ENCODE measurements around the gene DAZ1. TPM values are rescaled to one million over a fixed set of nuclear protein-coding genes. Genes with fewer than 3 reads are reported as not detected.
"Not testable (repeated sequence)": the region's sequence is repeated elsewhere in the genome, so short reads cannot be mapped to it uniquely, and the experiment has no call there.

The DAZ1 gene, protein sequence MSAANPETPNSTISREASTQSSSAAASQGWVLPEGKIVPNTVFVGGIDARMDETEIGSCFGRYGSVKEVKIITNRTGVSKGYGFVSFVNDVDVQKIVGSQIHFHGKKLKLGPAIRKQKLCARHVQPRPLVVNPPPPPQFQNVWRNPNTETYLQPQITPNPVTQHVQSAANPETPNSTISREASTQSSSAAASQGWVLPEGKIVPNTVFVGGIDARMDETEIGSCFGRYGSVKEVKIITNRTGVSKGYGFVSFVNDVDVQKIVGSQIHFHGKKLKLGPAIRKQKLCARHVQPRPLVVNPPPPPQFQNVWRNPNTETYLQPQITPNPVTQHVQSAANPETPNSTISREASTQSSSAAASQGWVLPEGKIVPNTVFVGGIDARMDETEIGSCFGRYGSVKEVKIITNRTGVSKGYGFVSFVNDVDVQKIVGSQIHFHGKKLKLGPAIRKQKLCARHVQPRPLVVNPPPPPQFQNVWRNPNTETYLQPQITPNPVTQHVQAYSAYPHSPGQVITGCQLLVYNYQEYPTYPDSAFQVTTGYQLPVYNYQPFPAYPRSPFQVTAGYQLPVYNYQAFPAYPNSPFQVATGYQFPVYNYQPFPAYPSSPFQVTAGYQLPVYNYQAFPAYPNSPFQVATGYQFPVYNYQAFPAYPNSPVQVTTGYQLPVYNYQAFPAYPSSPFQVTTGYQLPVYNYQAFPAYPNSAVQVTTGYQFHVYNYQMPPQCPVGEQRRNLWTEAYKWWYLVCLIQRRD
- polyA plus RNA-seq (2013, experiment 1 of 2), result not detected
- polyA plus RNA-seq (2013, experiment 2 of 2), result not detected

DNA sequence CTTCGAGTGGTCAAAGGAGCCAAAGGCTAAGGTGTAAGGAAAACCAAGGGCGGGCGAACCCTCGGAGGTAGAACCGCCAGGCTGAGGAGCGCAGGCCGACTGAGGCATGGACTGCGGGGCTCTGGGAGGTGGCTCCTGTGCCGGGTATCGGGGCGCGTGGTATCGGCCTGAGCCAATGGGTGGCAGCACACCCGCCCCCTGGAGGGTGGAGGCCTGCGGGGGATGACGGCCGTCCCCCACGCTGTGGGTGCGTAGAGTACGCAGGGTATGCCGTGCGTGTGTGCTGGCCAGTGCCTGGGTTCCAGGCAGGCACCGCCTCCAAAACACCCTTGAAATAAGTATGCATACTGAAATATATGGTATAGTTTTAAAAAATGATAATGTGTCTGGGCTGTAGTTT is at the start of gene DAZ1:
TSS of gene DAZ1 (minus strand) at position 101 of the 400 bp plus-strand sequence. CDS start 208 bp downstream, outside the sequence.
- not testable (repeated sequence) for H3K27ac ChIP-seq (ENCODE audit: low read depth, low read length); H3K4me1 ChIP-seq (ENCODE audit: insufficient read depth, low read length); H3K9me3 ChIP-seq (ENCODE audit: insufficient read depth, low read depth, low read length); H3K9ac ChIP-seq (ENCODE audit: low read depth, low read length); H3K27me3 ChIP-seq (ENCODE audit: insufficient read depth, low read length); H3K36me3 ChIP-seq (ENCODE audit: insufficient read depth, low read length); H3K4me3 ChIP-seq (ENCODE audit: low read length)
- WGBS, result no CpG with 5 or more reads among the region's 23 CpGs

DNA sequence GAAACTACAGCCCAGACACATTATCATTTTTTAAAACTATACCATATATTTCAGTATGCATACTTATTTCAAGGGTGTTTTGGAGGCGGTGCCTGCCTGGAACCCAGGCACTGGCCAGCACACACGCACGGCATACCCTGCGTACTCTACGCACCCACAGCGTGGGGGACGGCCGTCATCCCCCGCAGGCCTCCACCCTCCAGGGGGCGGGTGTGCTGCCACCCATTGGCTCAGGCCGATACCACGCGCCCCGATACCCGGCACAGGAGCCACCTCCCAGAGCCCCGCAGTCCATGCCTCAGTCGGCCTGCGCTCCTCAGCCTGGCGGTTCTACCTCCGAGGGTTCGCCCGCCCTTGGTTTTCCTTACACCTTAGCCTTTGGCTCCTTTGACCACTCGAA is 20.4 kb upstream of the DAZ1 start, which contains the start of gene DAZ2:
TSS of gene DAZ2 (plus strand) at position 301 of the 400 bp plus-strand sequence. CDS start 208 bp downstream, outside the sequence.
- H3K4me1 ChIP-seq (ENCODE audit: insufficient read depth, low read length); H3K27me3 ChIP-seq (ENCODE audit: insufficient read depth, low read length); H3K27ac ChIP-seq (ENCODE audit: low read depth, low read length); H3K9ac ChIP-seq (ENCODE audit: low read depth, low read length); H3K4me3 ChIP-seq (ENCODE audit: low read length); H3K9me3 ChIP-seq (ENCODE audit: insufficient read depth, low read depth, low read length); H3K36me3 ChIP-seq (ENCODE audit: insufficient read depth, low read length): not testable (repeated sequence)
- WGBS, result no CpG with 5 or more reads among the region's 23 CpGs

DNA sequence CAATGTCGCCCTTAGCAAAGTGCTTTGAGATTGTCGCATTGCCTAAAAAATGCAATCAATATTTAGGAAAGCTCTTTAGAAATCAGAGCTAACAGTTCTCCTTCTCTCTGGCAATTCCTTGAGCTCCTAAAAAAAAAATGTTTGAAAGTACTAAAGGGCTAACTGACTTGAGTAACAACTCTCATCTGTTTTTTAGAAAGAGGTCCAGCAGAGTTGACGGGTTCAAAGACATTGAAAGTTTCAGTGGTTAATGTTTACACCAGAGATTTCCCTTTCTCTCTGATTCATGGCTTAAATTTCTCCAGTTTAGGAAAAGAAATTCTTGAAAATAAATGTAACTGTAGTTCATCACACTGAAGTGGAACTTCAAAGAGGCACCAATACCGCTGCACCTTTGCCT is 11.9 kb upstream of the DAZ1 start:
- H3K4me1 ChIP-seq (ENCODE audit: insufficient read depth, low read length); H3K27ac ChIP-seq (ENCODE audit: low read depth, low read length); H3K27me3 ChIP-seq (ENCODE audit: insufficient read depth, low read length); H3K4me3 ChIP-seq (ENCODE audit: low read length); H3K9me3 ChIP-seq (ENCODE audit: insufficient read depth, low read depth, low read length); H3K9ac ChIP-seq (ENCODE audit: low read depth, low read length); H3K36me3 ChIP-seq (ENCODE audit: insufficient read depth, low read length): not testable (repeated sequence)
- WGBS, result no CpG with 5 or more reads among the region's 4 CpGs

DNA sequence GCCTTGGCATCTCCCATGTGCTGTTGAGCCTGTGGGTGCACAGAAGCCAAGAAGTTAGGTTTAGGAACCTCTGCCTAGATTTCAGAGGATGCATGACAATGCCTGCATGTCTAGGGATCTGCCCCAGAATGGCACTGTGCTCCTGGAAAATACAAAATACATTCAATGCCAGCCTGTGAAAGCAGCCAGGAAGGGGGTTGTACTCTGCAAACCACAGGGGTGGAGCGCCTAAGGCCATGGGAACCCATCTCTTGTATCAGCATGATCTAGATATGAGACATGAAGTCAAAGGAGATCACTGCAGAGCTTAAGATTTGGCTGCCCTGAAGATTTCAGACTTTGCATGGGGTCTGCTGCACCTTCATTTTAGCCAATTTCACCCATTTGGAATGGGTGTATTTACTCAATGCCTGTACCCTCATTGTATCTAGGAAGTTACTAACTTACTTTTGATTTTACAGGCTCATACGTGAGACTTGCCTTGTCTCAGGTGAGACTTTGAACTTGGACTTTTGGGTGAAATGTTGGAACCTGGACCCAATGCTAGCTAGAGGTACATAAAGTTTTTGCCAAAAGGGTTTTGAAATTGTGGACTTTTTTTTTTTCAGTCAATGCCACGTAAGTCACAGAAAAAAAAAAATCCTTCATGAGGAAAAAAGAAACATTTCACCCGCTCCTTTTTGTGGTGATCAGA is 11.1 kb upstream of the DAZ1 start:
- not testable (repeated sequence) for H3K9ac ChIP-seq (ENCODE audit: low read depth, low read length); H3K27me3 ChIP-seq (ENCODE audit: insufficient read depth, low read length); H3K36me3 ChIP-seq (ENCODE audit: insufficient read depth, low read length); H3K27ac ChIP-seq (ENCODE audit: low read depth, low read length); H3K9me3 ChIP-seq (ENCODE audit: insufficient read depth, low read depth, low read length); H3K4me3 ChIP-seq (ENCODE audit: low read length); H3K4me1 ChIP-seq (ENCODE audit: insufficient read depth, low read length)
- WGBS, result no CpG with 5 or more reads among the region's 4 CpGs

DNA sequence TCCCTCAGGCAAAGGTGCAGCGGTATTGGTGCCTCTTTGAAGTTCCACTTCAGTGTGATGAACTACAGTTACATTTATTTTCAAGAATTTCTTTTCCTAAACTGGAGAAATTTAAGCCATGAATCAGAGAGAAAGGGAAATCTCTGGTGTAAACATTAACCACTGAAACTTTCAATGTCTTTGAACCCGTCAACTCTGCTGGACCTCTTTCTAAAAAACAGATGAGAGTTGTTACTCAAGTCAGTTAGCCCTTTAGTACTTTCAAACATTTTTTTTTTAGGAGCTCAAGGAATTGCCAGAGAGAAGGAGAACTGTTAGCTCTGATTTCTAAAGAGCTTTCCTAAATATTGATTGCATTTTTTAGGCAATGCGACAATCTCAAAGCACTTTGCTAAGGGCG is 8.6 kb upstream of the DAZ1 start:
- H3K4me1 ChIP-seq (ENCODE audit: insufficient read depth, low read length); H3K9ac ChIP-seq (ENCODE audit: low read depth, low read length); H3K9me3 ChIP-seq (ENCODE audit: insufficient read depth, low read depth, low read length); H3K27me3 ChIP-seq (ENCODE audit: insufficient read depth, low read length); H3K27ac ChIP-seq (ENCODE audit: low read depth, low read length); H3K36me3 ChIP-seq (ENCODE audit: insufficient read depth, low read length); H3K4me3 ChIP-seq (ENCODE audit: low read length): not testable (repeated sequence)
- WGBS, result no CpG with 5 or more reads among the region's 4 CpGs

Measured in HUES64 (cell line).